ENCODE data around the gene POTEG.
A peak's percentile ranks its signal among the peaks of the same experiment; 100 is the strongest.
"Not testable (repeated sequence)": the region's sequence is repeated elsewhere in the genome, so short reads cannot be mapped to it uniquely, and the experiment has no call there.

The POTEG gene

DNA sequence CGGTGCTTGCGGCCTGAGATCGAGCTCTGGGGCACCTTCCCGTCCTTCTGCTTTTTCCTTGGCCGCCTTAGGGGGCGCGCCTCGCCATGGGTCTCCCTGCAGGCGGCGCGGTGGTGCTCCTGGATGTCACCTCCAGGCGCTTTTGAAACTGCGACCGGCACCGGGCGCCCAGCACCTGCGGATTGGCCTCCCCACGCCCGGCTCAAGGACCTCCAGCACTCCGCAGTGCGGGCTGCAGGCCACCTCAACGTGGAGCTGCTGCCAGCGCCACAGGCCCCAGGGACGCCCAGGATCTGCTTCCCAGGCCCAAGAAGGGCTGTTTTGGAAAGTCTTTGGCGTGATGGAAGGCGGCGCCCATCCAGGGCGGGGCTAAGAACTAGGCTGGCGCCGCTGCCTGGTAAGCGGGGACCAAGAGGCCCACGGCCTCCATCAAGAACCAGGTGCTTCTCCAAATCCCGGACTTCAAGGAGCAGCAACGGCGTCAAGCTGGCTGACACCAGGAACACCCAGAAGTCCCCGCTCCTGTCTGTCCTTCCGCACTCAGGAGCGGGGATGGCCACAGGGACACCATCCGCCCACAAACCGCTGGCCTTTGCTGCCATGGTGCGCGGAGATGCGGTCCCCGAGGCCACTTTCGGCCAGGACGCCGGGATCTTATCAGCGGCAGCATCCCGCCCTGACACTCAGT, 61.2 kb downstream of the POTEG start:
- DNase-seq, result peak in 1 of 2 donors; percentile 11

- peak in 1 of 2 donors; percentile 11 for DNase-seq
These were observed 62.4 kb downstream of the POTEG start for GRCh38 chr14:19371767-19372166.

DNA sequence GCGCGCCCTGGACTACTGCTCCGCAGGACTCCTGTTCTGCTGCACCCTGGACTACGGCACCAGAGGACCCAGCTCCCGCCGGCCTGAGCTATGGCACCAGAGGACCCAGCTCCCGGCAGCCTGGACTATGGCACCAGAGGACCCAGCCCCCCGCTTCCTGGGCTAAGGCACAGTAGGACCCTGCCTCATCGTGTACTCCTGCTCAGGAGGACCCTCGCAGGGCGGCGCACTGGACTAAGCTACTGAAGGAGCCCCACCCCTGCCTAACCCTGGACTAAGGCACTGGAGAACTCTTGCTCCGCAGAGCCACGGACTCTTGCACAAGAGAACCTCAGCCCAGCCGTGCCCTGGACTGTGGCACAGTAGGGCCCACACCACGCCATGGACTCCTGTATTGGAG, 71.3 kb downstream of the POTEG start:
- not testable (repeated sequence) for DNase-seq

DNA sequence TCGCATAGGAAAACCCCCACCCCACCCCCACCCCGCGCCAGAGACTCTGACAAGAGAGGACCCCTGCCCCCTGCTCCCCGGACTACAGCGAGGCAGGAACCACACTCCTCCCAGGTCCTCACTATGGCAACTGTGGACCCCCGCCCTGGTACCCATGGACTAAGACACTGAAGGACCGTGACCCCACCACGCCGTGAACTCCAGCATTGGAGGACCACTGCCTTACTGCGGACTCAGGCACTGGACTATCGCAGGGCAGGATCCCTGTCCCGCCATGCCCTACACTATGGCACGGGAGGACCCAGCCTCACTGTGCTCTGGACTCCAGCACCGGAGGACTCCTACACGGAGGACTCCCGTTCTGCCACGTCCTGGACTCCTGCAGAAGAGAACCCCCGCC, 71.8 kb downstream of the POTEG start:
- DNase-seq, result peak in 1 of 2 donors; percentile 9

GRCh38 chr14:19361636-19362253, 72.4 kb downstream of the POTEG start:
- not testable (repeated sequence) for DNase-seq

GRCh38 chr14:19360937-19361635, 73.1 kb downstream of the POTEG start:
- DNase-seq, result peak in 1 of 2 donors; percentile 11

All from CD4-positive, alpha-beta T cell treated with Interleukin-4 for 1 hour (primary cell).